ENCODE measurements around the gene DDR2.

- no peak for TF ChIP-seq CTCF (IDR thresholded peaks at IDR 0.05)
- no peak for TF ChIP-seq POLR2A (IDR thresholded peaks at IDR 0.05)
Observed at GRCh38 chr1:162728573-162728972, 96.3 kb downstream of the DDR2 start.
